Measurements from ENCODE around the gene HINT3.
"Not testable (repeated sequence)": the region's sequence is repeated elsewhere in the genome, so short reads cannot be mapped to it uniquely, and the experiment has no call there.

Gene HINT3

DNA sequence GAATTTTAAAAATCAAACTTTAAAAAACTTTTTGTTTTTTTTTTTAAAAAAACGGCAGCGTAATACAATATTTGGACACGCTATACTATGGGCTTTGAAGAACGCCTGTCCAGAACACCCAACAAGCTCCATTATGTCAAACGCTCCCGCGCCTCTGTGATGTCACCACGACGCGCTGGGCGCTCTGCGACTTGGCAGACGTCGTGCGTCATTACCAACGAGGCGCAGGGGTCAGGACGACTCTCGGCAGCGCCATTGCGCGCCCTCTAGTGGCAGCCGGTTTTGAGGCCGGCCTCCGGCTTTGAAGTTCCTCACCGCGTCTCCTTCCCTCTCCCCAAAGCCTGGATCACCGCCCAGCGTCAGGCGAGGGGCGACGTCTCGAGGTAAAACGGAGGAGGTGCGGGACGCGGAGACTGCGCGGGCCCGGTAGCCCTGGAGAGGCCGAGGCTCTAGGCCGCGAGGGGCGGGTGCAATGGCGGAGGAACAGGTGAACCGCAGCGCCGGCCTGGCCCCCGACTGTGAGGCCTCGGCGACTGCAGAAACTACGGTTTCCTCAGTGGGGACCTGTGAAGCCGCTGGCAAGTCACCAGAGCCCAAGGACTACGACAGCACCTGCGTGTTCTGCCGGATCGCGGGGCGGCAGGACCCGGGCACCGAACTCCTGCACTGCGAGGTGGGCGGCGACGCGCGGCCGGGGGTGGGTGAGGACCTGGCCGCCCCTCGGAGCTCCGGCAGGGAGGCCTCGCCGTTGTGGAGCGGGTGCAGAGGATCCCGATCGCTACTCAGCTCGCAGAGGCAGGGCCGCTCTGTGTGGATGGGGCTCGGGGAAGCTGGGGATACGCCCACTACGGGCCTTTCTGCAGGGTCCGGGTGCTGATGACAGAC is at the start of gene HINT3:
TSS of gene HINT3 (plus strand) at position 265 of the 885 bp plus-strand sequence. CDS start at position 473, 208 bp downstream.
- DNase-seq: peak; percentile 96 to 99 (median 98)

DNA sequence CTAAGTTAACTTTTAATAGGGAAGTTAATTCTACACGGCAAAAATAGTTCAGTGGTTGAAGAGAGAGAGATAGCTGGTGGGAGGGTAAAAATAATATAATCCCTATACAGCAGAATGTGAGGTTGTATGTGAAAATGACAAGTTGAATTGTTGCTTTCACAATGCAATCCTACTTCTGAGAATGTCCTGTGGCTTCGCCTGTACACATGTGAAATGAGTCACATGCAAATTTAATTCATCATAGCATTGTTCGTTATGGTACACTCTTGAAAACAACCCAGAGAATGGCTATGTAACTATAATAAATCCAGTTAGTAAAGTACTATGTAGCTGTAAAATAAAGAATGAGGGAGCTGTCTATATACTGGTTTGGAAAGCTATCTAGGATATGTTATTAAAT is 46.0 kb upstream of the HINT3 start:
- no peak for DNase-seq

DNA sequence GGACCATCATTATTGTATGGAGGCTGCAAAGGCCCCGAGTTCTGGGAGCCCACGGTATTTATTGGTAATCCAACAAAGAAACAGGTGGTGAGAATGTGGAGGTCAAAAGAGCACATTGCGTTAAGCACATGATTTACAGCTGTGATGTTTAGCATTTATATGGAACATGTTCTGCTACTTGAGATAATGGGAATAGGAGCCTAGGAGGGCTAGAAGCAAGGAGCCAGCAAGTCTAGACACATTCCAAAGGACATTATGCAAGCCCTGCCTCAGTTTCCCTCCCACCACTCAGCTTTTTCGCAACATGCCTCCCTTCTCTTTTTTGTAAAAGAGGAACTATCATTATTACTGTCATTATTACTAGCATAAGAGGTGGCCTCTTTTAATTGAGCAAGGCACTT is 45.5 kb upstream of the HINT3 start:
- DNase-seq: not testable (repeated sequence)

DNA sequence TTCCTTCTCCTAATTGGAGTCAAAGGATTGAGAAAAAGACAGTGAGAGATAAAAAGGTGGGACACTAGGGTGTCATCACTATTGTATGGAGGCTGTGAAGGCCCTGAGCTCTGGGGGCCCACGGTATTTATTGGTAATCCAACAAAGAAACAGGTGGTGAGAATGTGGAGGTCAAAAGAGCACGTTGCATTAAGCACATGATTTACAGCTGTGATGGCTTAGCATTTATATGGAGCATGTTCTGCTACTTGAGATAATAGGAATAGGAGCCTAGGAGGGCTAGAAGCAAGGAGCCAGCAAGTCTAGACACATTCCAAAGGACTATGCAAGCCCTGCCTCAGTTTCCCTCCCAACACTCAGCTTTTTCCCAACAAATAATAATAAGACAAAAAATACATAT is 44.1 kb upstream of the HINT3 start:
- not testable (repeated sequence) for DNase-seq

- DNase-seq: no peak
These were observed 43.4 kb upstream of the HINT3 start for GRCh38 chr6:125913145-125913544.

DNA sequence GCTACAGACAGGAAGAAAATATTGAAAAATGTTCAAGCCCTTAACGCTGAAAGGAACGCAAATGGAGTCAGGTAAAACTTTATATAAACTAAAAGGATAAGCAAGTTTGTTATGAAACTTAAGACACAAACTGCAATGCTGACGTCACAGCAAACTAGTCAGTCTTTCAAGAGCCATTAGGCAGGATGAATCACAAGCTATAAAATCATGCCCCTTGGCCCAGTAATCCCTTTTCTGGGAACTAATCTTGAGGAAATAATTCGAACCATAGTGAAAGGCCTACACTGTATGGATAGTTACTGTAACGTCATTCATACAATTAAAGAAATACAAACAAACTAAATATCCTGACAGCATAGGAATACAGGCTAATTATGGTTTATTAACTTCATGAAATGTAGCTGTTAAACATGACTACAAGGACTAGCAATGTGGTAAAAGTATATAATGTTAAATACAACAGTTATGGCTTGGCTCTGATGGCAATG is 42.7 kb upstream of the HINT3 start:
- no peak for DNase-seq

DNA sequence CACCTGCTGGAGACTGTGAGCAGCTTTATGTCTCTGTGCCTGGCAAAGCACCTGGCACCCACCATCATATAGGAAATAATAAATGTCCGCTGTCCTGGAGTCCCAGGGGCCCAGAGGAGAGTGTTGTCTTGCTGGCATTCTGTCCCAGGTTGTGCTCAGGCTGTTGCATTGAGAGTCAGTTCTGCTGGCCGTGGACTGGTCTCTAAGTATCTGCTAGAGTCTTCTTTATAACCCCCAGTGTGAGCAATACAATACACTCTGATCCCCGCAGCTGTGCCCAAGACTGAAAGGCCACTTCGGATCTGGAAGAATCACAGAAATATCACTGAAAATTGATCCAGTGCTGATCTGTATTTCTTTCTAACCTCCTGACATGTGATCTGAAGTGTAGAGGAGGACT is 38.3 kb upstream of the HINT3 start:
- no peak for DNase-seq

GRCh38 chr6:125918681-125919566 is 37.6 kb upstream of the HINT3 start:
- DNase-seq: no peak

- DNase-seq: no peak
These were observed 37.0 kb upstream of the HINT3 start for GRCh38 chr6:125919618-125920017.

GRCh38 chr6:125922322-125922860 is 34.2 kb upstream of the HINT3 start:
- DNase-seq: no peak

GRCh38 chr6:125923366-125923877 is 33.1 kb upstream of the HINT3 start:
- DNase-seq: no peak

DNA sequence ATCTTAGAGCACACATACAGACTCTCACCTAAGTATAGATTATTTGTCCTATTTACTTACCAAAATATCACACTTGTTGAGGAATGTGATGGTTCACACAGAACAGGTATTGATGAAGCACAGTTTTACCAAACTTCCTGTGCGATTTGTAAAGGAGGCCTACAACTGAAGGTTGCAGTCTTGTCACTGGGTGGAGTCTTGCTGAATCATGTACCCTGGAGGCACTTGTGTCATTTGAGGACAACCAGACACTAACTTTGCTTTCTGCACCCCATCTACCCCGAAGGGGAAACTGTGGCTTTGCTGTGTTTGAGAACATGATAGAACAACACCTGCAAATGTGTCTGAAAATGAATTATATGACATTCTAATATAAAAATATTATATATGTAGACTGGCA is 32.4 kb upstream of the HINT3 start:
- no peak for DNase-seq

GRCh38 chr6:125924697-125925358 is 31.7 kb upstream of the HINT3 start:
- no peak for DNase-seq

DNA sequence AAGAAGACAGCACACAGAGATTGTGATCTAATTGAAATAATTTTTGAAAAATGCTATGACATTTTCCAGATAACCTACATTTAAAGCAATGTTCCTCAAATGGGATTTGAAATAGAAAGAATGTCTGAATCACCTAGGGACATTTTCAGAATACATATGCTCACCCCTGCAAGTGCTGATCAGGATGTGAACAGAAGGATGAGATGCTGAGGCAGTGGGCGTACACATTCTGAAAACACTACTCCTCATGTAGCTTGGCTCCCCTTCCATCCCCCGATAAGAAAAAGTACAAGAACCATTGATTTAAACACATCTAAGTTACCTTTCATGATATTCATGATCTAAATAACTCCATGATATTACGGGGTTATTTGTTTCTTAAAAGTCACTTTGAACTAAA is 29.9 kb upstream of the HINT3 start:
- no peak for DNase-seq

- no peak for DNase-seq
These were observed 28.8 kb upstream of the HINT3 start for GRCh38 chr6:125927761-125928160.

- DNase-seq: no peak
These were observed 25.7 kb upstream of the HINT3 start for GRCh38 chr6:125930765-125931418.

- no peak for DNase-seq
These were observed 24.7 kb upstream of the HINT3 start for GRCh38 chr6:125931733-125932450.

GRCh38 chr6:125932451-125932795 is 24.1 kb upstream of the HINT3 start:
- DNase-seq: no peak

GRCh38 chr6:125935520-125935919 is 21.1 kb upstream of the HINT3 start:
- not testable (repeated sequence) for DNase-seq

- no peak for DNase-seq
These were observed 17.5 kb upstream of the HINT3 start for GRCh38 chr6:125939026-125939425.

GRCh38 chr6:125939791-125940190 is 16.8 kb upstream of the HINT3 start:
- DNase-seq: no peak

Measured in activated naive CD4-positive, alpha-beta T cell (primary cell).